Measurements from ENCODE around the gene H6PD. TPM values are rescaled to one million over a fixed set of nuclear protein-coding genes. Genes with fewer than 3 reads are reported as not detected.

Gene H6PD
- total and polyA plus RNA-seq, 2 donors from 2014 or later: 5.7 to 64.3 TPM

DNA sequence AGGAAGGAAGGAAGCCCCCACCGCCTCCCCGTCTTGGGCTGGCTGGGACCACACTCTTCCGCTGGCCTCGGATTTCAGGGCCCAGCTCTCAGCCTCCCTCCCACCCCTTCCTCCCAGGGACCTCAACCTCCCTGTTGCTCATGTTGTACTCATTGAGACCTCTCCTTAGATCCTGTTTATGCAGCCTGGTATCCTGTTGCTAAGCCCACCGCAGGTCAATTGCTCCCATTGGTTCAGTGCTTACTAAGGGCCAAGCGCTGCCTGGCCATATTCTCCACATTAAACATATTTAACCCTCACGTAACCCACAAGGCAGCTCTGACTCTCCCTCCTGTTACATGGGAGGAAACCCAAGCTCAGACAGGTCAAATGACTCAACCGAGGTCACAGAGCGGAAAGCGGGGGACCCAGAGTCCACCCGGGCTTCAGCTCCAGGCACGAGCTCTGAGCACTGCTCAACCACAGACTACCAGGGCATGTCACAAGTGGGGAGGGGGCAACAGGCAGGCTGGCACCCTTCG lies 23.2 kb upstream of the H6PD start:
- Histone ChIP-seq H3K4me1 (ENCODE audit: control insufficient read depth in 2 of 3, insufficient read depth in 2 of 3, low read depth in 1 of 3, low read length in 3 of 3) (no peaks in the 10 kb centered on the region), H3K4me3 (ENCODE audit: low read length in 3 of 3) (no peak overlapping the region), H3K9ac (ENCODE audit: low read length in 3 of 3) (no peak overlapping the region), H3K9me3 (ENCODE audit: control insufficient read depth in 2 of 3, insufficient read depth in 1 of 3, low read length in 3 of 3) (no peaks in the 10 kb centered on the region), H3K36me3 (ENCODE audit: control insufficient read depth in 2 of 3, insufficient read depth in 3 of 3, low read length in 3 of 3) (no peaks in the 10 kb centered on the region), H3K27me3 (ENCODE audit: control insufficient read depth, insufficient read depth, low read length) (no peaks in the 10 kb centered on the region), H3K27ac (ENCODE audit: low read depth in 2 of 2, low read length in 2 of 2) (no peak overlapping the region)
- DNase-seq (peak in 4 of 5 donors; percentile 51 to 68 (median 60)), FAIRE-seq (no peak)
- intact Hi-C loops (cut with DNase I): no loop called here
- TF ChIP-seq, protein P1, sequence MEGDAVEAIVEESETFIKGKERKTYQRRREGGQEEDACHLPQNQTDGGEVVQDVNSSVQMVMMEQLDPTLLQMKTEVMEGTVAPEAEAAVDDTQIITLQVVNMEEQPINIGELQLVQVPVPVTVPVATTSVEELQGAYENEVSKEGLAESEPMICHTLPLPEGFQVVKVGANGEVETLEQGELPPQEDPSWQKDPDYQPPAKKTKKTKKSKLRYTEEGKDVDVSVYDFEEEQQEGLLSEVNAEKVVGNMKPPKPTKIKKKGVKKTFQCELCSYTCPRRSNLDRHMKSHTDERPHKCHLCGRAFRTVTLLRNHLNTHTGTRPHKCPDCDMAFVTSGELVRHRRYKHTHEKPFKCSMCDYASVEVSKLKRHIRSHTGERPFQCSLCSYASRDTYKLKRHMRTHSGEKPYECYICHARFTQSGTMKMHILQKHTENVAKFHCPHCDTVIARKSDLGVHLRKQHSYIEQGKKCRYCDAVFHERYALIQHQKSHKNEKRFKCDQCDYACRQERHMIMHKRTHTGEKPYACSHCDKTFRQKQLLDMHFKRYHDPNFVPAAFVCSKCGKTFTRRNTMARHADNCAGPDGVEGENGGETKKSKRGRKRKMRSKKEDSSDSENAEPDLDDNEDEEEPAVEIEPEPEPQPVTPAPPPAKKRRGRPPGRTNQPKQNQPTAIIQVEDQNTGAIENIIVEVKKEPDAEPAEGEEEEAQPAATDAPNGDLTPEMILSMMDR (IDR thresholded peaks at IDR 0.05; ENCODE audit: borderline replicate concordance, extremely low read depth, insufficient read depth): no peak

DNA sequence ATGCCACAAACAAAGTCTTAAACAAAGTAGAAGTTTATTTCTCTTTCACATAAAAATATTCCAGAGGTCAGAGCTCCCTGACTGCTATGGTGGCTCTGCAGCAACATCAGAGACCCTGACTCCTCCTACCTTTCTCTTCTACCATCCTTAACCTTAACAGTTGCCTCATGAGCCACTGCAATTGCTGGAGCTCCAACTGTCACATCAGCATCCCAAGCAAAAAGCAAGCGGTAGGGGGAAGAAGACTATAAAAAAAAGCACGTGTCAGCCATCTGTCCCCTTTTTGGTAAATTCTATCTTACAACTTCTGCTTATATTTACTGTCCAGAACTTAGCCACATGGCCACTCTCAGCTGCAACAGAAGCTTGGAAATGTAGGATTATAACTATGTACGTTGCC lies 21.8 kb upstream of the H6PD start:
- TF ChIP-seq, protein P1 (IDR thresholded peaks at IDR 0.05; ENCODE audit: borderline replicate concordance, extremely low read depth, insufficient read depth): no peak
- no peaks in the 10 kb centered on the region for H3K4me1 ChIP-seq (ENCODE audit: control insufficient read depth in 2 of 3, insufficient read depth in 2 of 3, low read depth in 1 of 3, low read length in 3 of 3)
- no peak for FAIRE-seq
- H3K9me3 ChIP-seq (ENCODE audit: control insufficient read depth in 2 of 3, insufficient read depth in 1 of 3, low read length in 3 of 3): no peaks in the 10 kb centered on the region
- H3K4me3 ChIP-seq (ENCODE audit: low read length in 3 of 3): no peak overlapping the region
- no peak for DNase-seq
- no peaks in the 10 kb centered on the region for H3K27me3 ChIP-seq (ENCODE audit: control insufficient read depth, insufficient read depth, low read length)
- H3K27ac ChIP-seq (ENCODE audit: low read depth in 2 of 2, low read length in 2 of 2): no peak overlapping the region
- no peak overlapping the region for H3K9ac ChIP-seq (ENCODE audit: low read length in 3 of 3)
- intact Hi-C loops (cut with DNase I): no loop called here
- no peaks in the 10 kb centered on the region for H3K36me3 ChIP-seq (ENCODE audit: control insufficient read depth in 2 of 3, insufficient read depth in 3 of 3, low read length in 3 of 3)

DNA sequence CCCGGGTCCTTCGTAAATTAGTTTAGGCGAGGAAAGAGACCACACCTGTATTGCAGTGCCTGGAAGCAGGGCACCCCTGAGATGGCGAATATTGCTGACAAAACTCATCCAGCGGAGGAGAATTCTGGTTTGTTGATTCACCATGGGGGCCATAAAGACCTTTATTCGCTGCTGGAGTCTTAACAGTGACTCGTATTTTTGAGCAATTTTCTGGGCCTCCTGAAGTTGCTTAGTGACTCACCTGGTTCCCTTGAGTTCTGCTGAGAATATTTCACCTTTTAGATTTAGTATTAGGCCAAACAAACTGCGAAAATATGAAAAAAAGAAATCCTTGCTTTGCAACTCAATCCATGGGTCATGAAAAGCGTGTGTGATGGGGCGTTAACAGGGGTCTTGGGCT lies 20.6 kb upstream of the H6PD start:
- Histone ChIP-seq H3K9ac (ENCODE audit: low read length in 3 of 3) (no peak overlapping the region), H3K27ac (ENCODE audit: low read depth in 2 of 2, low read length in 2 of 2) (no peak overlapping the region), H3K4me3 (ENCODE audit: low read length in 3 of 3) (no peak overlapping the region), H3K9me3 (ENCODE audit: control insufficient read depth in 2 of 3, insufficient read depth in 1 of 3, low read length in 3 of 3) (no peaks in the 10 kb centered on the region), H3K27me3 (ENCODE audit: control insufficient read depth, insufficient read depth, low read length) (no peaks in the 10 kb centered on the region), H3K4me1 (ENCODE audit: control insufficient read depth in 2 of 3, insufficient read depth in 2 of 3, low read depth in 1 of 3, low read length in 3 of 3) (no peaks in the 10 kb centered on the region), H3K36me3 (ENCODE audit: control insufficient read depth in 2 of 3, insufficient read depth in 3 of 3, low read length in 3 of 3) (no peaks in the 10 kb centered on the region)
- TF ChIP-seq, protein P1 (IDR thresholded peaks at IDR 0.05; ENCODE audit: borderline replicate concordance, extremely low read depth, insufficient read depth): no peak
- DNase-seq: no peak
- FAIRE-seq: no peak
- intact Hi-C loops (cut with DNase I): no loop called here

DNA sequence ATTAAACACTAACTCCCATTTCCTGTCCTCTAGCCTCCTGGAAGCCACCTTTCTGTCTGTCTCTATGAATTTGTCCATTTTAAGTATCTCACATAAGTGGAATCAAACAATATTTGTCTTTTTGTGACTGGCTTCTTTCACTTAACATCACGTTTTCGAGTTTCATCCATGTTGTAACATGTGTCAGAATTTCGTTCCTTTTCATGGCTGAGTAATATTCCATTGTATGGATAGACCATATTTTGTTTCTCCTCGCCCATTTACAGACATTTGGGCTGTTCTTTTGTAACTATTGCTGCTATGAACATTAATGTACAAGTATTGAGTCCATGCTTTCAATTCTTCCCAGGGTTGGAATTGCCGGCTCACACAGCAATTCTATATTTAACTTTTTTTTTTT lies 15.7 kb upstream of the H6PD start:
- no peak overlapping the region for H3K4me3 ChIP-seq (ENCODE audit: low read length in 3 of 3)
- no peaks in the 10 kb centered on the region for H3K4me1 ChIP-seq (ENCODE audit: control insufficient read depth in 2 of 3, insufficient read depth in 2 of 3, low read depth in 1 of 3, low read length in 3 of 3)
- intact Hi-C loops (cut with DNase I): no loop called here
- H3K27me3 ChIP-seq (ENCODE audit: control insufficient read depth, insufficient read depth, low read length): no peaks in the 10 kb centered on the region
- no peak overlapping the region for H3K9ac ChIP-seq (ENCODE audit: low read length in 3 of 3)
- no peak for FAIRE-seq
- H3K36me3 ChIP-seq (ENCODE audit: control insufficient read depth in 2 of 3, insufficient read depth in 3 of 3, low read length in 3 of 3): no peaks in the 10 kb centered on the region
- no peak for DNase-seq
- no peak overlapping the region for H3K27ac ChIP-seq (ENCODE audit: low read depth in 2 of 2, low read length in 2 of 2)
- TF ChIP-seq, protein P1 (IDR thresholded peaks at IDR 0.05; ENCODE audit: borderline replicate concordance, extremely low read depth, insufficient read depth): no peak
- no peaks in the 10 kb centered on the region for H3K9me3 ChIP-seq (ENCODE audit: control insufficient read depth in 2 of 3, insufficient read depth in 1 of 3, low read length in 3 of 3)
